Astrocyte (in vitro differentiated cells and primary cell): ENCODE results near the gene NIPBL.

ENCODE experiments used
- CTCF ChIP-seq: IDR thresholded peaks from 2 replicates; pipeline ENCODE4 v1.5.1; 2011; ENCODE audit warnings: low read depth, mild to moderate bottlenecking, inconsistent platforms, low read length, moderate library complexity; ENCODE audit not compliant: insufficient read depth
- EZH2 ChIP-seq: IDR thresholded peaks from 2 replicates; pipeline ENCODE4 v1.6.1; 2012; ENCODE audit warnings: mild to moderate bottlenecking, low read length, inconsistent platforms; ENCODE audit not compliant: insufficient read depth

GRCh38 chr5:36899860-36900259 lies 23.3 kb downstream of the NIPBL start:
- no peak for TF ChIP-seq CTCF
- no peak for TF ChIP-seq EZH2
